Bronchial epithelial cell (primary cell): ENCODE data around the gene FOXD4L1. TPM values are rescaled to one million over a fixed set of nuclear protein-coding genes. Genes with fewer than 3 reads are reported as not detected.
"Not testable (repeated sequence)": the region's sequence is repeated elsewhere in the genome, so short reads cannot be mapped to it uniquely, and the experiment has no call there.

Experiments used
- DNase-seq: peaks from one replicate; pipeline ENCODE4 v3.0.0-alpha.2; 2010; ENCODE audit warnings: low read depth
- FAIRE-seq: peaks from 2 replicates; lab custom pipeline; 2011; peaks lifted over from hg19 to GRCh38; lab: Jason Lieb, UNC
- H3K27me3 ChIP-seq: 2 replicates; pipeline ENCODE4 v1.5.1; 2011; ENCODE audit warnings: low read length; ENCODE audit not compliant: control insufficient read depth, insufficient read depth
- H3K36me3 ChIP-seq: 2 replicates; pipeline ENCODE4 v1.5.1; 2011; ENCODE audit warnings: low read length; ENCODE audit not compliant: control insufficient read depth, insufficient read depth
- H3K4me3 ChIP-seq: 2 replicates; pipeline ENCODE4 v1.5.1; 2011; ENCODE audit warnings: mild to moderate bottlenecking, low read depth, low read length, control low read depth
- total RNA-seq: library from RNA; depleted of rRNA; stranded (reverse); fragments of >200 nt; gene quantifications from 2 replicates; pipeline ENCODE4 v1.2.1, GENCODE V29; 2014

Gene FOXD4L1
- total RNA-seq, 1 donor from 2014 or later, result 0.26 TPM

DNA sequence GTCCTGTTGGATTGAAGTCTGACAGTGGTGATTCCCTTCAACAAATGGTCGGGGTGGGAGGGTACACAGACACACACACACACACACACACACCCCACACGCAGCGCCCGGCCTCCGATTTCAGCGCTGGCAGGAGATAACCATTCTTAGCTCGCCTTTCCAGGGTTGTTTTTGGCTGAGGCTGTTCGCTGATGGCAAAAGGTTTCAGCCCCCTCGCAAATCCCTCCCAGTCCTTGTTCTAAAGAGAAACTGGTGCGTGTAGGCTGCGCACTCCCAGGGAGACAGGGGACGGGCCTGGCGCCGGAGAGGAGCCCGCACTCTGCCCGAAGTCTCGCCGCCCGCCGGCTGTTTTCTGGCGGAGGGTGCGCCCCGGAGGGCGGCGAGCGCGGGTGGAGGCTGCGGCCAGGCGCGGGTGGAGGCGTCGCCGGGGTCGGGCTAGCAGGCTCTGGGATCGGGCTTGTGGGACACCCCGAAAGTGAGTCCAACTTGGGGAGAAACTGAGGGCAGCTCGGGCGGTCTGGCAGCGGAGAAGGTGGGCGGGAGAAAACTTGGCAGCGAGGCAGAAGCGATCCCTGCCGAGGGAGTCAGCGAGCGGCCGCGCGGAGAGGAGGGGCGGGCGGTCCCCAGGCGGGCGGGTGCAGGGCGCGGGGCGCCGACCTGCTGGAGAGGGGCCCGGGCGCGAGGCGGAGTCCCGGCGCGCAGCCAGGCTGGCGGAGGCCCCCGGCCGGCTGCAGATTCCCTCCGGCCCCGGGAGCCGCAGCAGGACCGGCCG is 42.9 kb downstream of the FOXD4L1 start:
- not testable (repeated sequence) for H3K36me3 ChIP-seq, DNase-seq, FAIRE-seq, H3K27me3 ChIP-seq
- peak overlapping the region; percentile 29 for H3K4me3 ChIP-seq

DNA sequence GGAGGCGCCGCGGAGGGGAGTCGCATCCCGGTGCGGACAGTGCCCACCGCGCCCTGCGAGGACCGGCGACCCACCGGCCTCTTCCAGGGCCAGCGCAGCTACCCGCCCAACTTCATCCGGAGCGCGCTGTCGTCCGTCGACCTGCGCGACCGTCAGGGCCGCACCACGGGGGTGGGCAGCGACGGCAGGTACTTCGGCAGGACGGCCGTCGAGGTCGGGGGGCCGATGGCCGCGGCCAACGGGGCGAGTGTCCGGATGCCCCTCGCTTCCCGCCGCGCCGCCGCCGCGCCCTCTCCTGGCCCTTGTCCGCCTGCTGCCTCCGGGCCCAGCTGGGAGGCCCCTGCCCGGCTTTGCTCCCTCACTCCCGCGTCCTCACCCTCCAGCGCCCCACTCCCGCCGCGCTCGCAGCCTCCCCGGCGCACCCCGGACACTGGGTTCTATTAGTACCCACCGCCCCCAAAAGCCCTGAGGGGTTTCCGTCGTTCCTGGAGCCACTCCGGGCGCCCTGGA is 43.6 kb downstream of the FOXD4L1 start:
- H3K4me3 ChIP-seq, result peak overlapping the region; percentile 9
- H3K36me3 ChIP-seq, FAIRE-seq: not testable (repeated sequence)

GRCh38 chr2:113542529-113542928 is 44.1 kb downstream of the FOXD4L1 start:
- not testable (repeated sequence) for H3K36me3 ChIP-seq, H3K4me3 ChIP-seq, DNase-seq, H3K27me3 ChIP-seq, FAIRE-seq

More for the DNA sequence above, 43.6 kb downstream of the FOXD4L1 start:
- H3K27me3 ChIP-seq, DNase-seq: not testable (repeated sequence)

Other genes starting within 250 kb of the FOXD4L1 start
- 3.5 TPM in 1 of 2 replicates, not detected in the other for gene PAX8, start 219.7 kb upstream of the FOXD4L1 start, total RNA-seq
- gene ZNG1B, start 61.0 kb upstream of the FOXD4L1 start, total RNA-seq, result 34.0 and 47.0 TPM in 2 replicates
- 7.6 and 7.7 TPM in 2 replicates for gene RABL2A, start 128.6 kb downstream of the FOXD4L1 start, total RNA-seq